ENCODE results near the gene SEMA5B.

GRCh38 chr3:122948408-122948807 is 79.2 kb downstream of the SEMA5B start:
- TF ChIP-seq POU2F2 (IDR thresholded peaks at IDR 0.05; ENCODE audit: low read depth, low read length): no peak
- no peak for TF ChIP-seq TAF1 (IDR thresholded peaks at IDR 0.05; ENCODE audit: low read depth, low read length)
- TF ChIP-seq POLR2A (IDR thresholded peaks at IDR 0.05; ENCODE audit: low read depth, low read length): no peak
- no peak for TF ChIP-seq POLR2AphosphoS5 (IDR thresholded peaks at IDR 0.05; ENCODE audit: low read depth, low read length)
- TF ChIP-seq SPI1 (IDR thresholded peaks at IDR 0.05; ENCODE audit: low read depth, low read length): no peak
- TF ChIP-seq PAX5 (IDR thresholded peaks at IDR 0.05; ENCODE audit: insufficient read depth, low read length, severe bottlenecking): no peak
